GM13976 (cell line): ENCODE results near the gene MAN2A2.
"Not testable (repeated sequence)": the region's sequence is repeated elsewhere in the genome, so short reads cannot be mapped to it uniquely, and the experiment has no call there.

Experiments used
- DNase-seq: peaks from one replicate; pipeline ENCODE4 v3.0.0; 2012; ENCODE audit warnings: low spot score
- in situ Hi-C: fragments of 300-500 bp; cut with MboI; formaldehyde crosslinking; loops from one replicate; pipeline ENCODE4 v1.12.0; 2022; ENCODE audit warnings: low sequenced_read_pairs, mixed read lengths, inconsistent platforms; ENCODE audit not compliant: unreplicated experiment
- TF ChIP-seq, protein P1 (sequence below): IDR thresholded peaks from 2 replicates; pipeline ENCODE4 v1.5.1; 2012; ENCODE audit warnings: borderline replicate concordance, mild to moderate bottlenecking; ENCODE audit not compliant: insufficient read depth; ENCODE audit errors: extremely low read depth, missing control alignments, control extremely low read depth

MAN2A2 gene

DNA sequence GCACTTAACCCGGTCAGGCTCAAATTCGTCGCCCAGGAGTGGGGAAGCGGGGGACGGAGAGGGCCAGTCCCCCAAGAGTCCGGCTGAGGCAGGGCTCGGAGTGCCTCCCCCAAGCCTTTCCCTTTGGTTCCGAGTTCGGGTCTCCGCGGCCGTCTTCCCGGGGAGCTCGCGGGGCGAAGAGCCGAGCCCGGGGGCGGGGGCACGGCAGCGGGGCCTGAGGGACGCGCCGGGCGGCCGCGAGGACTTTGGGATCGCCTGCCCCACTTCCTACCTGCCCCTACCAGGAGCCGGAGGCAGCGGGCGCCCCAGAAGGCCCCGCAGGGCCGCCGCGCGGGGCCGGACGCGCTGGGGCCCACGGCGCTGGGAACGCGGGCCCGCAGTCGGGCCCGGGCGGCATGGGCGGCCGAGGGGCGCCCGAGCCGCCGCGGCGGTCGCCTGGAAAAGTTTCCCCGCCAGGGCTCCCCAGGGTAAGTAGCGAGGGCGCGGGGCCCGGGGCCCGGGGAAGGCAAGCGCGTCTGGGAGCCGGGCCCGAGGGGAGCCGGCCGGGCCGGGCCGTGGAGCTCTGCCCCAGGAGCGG, 31.9 kb upstream of the MAN2A2 start:
- DNase-seq: peak; percentile 69
- TF ChIP-seq, protein P1, sequence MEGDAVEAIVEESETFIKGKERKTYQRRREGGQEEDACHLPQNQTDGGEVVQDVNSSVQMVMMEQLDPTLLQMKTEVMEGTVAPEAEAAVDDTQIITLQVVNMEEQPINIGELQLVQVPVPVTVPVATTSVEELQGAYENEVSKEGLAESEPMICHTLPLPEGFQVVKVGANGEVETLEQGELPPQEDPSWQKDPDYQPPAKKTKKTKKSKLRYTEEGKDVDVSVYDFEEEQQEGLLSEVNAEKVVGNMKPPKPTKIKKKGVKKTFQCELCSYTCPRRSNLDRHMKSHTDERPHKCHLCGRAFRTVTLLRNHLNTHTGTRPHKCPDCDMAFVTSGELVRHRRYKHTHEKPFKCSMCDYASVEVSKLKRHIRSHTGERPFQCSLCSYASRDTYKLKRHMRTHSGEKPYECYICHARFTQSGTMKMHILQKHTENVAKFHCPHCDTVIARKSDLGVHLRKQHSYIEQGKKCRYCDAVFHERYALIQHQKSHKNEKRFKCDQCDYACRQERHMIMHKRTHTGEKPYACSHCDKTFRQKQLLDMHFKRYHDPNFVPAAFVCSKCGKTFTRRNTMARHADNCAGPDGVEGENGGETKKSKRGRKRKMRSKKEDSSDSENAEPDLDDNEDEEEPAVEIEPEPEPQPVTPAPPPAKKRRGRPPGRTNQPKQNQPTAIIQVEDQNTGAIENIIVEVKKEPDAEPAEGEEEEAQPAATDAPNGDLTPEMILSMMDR: no peak
- in situ Hi-C loops: no loop called here

DNA sequence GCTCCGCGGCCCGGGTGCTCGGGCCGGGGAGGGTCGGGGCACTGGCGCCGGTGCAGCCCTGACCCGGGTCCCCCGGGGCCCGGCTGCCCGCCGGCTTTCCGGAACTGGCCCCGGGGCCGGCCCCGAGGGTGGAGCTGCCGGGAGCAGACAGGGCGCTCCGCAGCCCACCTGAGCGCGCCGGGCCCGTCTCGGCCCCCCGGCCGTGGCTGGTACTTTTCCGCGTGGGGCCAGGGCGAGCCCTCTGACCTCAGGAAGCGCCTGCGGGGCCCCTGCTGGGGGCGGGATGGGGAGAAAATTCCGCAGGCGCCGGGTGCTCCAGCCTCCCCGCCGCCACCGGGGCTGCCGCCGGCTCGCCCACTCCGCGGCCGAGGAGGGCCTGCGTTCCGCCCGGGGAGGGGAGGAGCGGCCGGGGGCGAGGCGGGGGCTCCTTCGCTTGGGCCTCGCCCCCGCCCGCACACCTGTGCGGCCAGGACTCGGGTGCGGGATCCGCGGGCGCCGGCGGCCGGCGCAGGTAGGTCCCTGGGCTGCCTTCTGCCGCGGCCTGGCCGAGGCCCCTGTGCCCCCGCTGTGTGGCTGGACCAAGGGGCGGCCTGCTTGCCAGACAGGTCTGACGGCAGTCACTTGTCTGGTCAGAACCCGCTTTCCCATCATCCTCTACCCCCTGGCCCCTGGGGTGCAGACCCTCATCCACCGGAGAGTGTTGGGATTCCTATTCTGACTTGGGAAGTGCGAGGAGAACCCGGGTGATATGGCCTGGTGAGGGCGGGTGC, 31.2 kb upstream of the MAN2A2 start:
- TF ChIP-seq, protein P1: no peak
- in situ Hi-C loops: no loop called here
- peak; percentile 56 for DNase-seq

DNA sequence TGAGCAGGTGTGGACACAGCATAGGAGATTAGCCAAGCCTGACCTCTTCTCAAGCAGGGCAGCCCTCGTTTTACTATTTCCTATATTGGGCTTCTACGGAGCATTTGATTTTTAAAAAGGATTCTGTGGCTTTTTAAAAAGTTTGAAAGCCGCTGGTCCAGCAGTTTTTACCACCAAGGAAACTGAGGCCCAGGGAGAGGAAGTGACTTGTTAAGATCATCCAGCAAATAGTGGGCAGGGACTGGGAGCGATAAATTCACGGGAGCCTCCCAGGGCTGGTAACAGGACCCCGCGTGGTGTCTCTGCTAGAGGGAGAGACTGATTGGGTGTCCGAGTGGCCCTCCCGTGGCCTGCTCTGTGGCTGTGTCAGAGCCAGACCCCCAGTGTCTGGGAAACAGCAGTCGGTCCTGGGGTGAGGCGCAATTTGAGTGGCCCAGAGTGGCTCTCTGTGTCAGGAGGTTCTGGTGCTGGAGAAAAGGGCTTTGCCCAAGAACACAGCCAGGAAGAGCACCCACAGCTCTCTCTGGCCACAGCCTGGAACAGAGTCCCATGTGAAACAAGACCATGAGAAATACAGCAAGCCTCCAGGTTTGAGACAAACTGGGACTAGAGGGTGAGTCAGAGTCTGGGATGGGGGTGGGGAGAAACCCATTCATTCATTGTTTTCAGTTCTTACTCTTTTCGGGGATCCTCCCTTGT, 30.5 kb upstream of the MAN2A2 start:
- in situ Hi-C loops: no loop called here
- TF ChIP-seq, protein P1: no peak
- DNase-seq: peak; percentile 70

DNA sequence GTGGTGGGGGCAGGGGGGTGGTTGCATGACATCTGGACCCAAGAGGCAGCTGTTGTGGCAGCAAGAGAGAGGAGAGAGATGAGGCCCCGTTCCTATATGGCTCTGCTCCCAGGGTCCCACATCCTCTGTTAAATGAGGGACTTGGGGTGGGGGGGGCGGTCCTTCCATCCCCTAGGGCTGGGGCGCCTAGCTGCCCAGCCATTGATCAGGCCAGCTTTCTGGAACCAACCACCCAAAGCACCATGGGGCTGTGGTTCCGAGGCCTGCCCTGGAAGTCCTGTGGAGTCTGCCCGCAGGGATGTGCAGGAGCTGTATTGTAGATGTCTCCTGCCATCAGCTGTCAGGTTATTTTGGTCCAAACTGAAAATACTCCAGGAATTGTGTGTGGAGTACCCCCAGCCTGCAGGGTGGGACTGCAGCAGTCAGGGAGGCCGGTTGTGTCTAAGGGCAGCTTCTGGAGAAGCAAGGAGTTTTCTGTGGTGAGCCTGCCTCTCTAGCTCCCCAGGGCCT, 29.6 kb upstream of the MAN2A2 start:
- DNase-seq: no peak
- TF ChIP-seq, protein P1: no peak
- in situ Hi-C loops: no loop called here

DNA sequence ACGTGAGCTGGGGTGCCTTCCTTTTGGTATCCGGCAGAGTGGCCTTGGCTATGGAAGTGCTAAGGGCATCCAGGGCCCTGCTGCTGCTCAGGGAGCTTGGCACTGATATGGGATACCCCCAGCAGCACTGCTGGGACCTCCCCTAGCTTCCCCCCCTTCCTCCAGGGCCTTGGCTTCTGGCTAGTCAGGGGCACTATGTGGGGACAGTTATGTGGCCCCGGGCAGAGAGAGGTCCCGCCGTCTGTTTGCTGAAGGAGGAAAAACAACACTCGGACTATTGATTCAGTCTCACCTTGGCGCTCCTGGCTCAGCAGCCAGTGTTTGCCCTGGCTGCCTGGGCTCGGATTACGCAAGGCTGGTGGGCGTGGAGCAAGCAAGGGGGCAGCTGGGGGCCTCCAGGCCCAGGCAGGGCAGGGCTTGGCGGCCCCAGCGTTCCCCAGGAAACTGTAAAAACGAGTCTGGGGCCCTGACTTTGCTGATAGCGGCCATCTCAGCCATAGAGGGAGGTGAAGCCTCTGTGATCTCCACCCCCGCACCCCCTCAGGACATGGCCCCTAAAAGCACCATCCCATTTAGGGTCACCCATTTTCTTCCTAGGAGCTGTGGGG, 29.0 kb upstream of the MAN2A2 start:
- DNase-seq: no peak
- in situ Hi-C loops: no loop called here
- TF ChIP-seq, protein P1: no peak

DNA sequence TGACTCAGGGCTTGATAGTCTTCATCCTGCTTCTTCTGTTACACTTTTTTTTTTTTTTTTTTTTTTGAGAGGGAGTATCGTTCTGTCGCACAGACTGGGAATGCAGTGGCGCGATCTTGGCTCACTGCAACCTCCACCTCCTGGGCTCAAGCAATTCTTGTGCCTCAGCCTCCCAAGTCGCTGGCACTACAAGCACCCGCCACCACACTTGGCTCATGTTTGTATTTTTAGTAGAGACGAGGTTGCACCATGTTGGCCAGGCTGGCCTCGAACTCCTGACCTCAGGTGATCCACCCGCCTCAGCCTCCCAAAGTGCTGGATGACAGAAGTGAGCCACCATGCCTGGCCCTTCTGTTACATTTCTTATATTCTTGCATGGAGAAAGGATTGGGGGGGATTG, 28.1 kb upstream of the MAN2A2 start:
- DNase-seq: not testable (repeated sequence)
- in situ Hi-C loops: loop anchor here (25.0 kb wide), 2 partner anchors 388 to 563 kb away; no protein-coding TSS in a partner anchor
